ENCODE data around the gene CACNG3.

The CACNG3 gene

GRCh38 chr16:24345704-24346103 lies 89.6 kb downstream of the CACNG3 start:
- Histone ChIP-seq H3K9me3 (ENCODE audit: control insufficient read depth, low read length) (no peaks in the 10 kb centered on the region), H3K4me3 (ENCODE audit: low read length) (no peak overlapping the region), H3K27me3 (ENCODE audit: control insufficient read depth, insufficient read depth, low read length) (no peaks in the 10 kb centered on the region), H3K36me3 (ENCODE audit: control insufficient read depth, insufficient read depth, low read length) (no peaks in the 10 kb centered on the region), H3K4me1 (ENCODE audit: control insufficient read depth, insufficient read depth, low read length) (no peaks in the 10 kb centered on the region), H3K9ac (ENCODE audit: low read length) (no peak overlapping the region)

GRCh38 chr16:24346734-24347133 lies 90.6 kb downstream of the CACNG3 start:
- Histone ChIP-seq H3K27me3 (ENCODE audit: control insufficient read depth, insufficient read depth, low read length) (no peaks in the 10 kb centered on the region), H3K36me3 (ENCODE audit: control insufficient read depth, insufficient read depth, low read length) (no peaks in the 10 kb centered on the region), H3K4me1 (ENCODE audit: control insufficient read depth, insufficient read depth, low read length) (no peaks in the 10 kb centered on the region), H3K9ac (ENCODE audit: low read length) (no peak overlapping the region), H3K9me3 (ENCODE audit: control insufficient read depth, low read length) (no peaks in the 10 kb centered on the region), H3K4me3 (ENCODE audit: low read length) (no peak overlapping the region)

GRCh38 chr16:24347556-24347955 lies 91.4 kb downstream of the CACNG3 start:
- no peaks in the 10 kb centered on the region for H3K4me1 ChIP-seq (ENCODE audit: control insufficient read depth, insufficient read depth, low read length)
- H3K9me3 ChIP-seq (ENCODE audit: control insufficient read depth, low read length), result no peaks in the 10 kb centered on the region
- H3K9ac ChIP-seq (ENCODE audit: low read length), result no peak overlapping the region
- H3K4me3 ChIP-seq (ENCODE audit: low read length), result no peak overlapping the region
- H3K36me3 ChIP-seq (ENCODE audit: control insufficient read depth, insufficient read depth, low read length), result no peaks in the 10 kb centered on the region
- no peaks in the 10 kb centered on the region for H3K27me3 ChIP-seq (ENCODE audit: control insufficient read depth, insufficient read depth, low read length)

GRCh38 chr16:24348545-24349290 lies 92.6 kb downstream of the CACNG3 start:
- Histone ChIP-seq H3K4me1 (ENCODE audit: control insufficient read depth, insufficient read depth, low read length) (no peaks in the 10 kb centered on the region), H3K27me3 (ENCODE audit: control insufficient read depth, insufficient read depth, low read length) (no peaks in the 10 kb centered on the region), H3K36me3 (ENCODE audit: control insufficient read depth, insufficient read depth, low read length) (no peaks in the 10 kb centered on the region), H3K9me3 (ENCODE audit: control insufficient read depth, low read length) (no peaks in the 10 kb centered on the region), H3K9ac (ENCODE audit: low read length) (no peak overlapping the region), H3K4me3 (ENCODE audit: low read length) (no peak overlapping the region)

- H3K9ac ChIP-seq (ENCODE audit: low read length), result no peak overlapping the region
- no peaks in the 10 kb centered on the region for H3K36me3 ChIP-seq (ENCODE audit: control insufficient read depth, insufficient read depth, low read length)
- H3K9me3 ChIP-seq (ENCODE audit: control insufficient read depth, low read length), result no peaks in the 10 kb centered on the region
- no peaks in the 10 kb centered on the region for H3K27me3 ChIP-seq (ENCODE audit: control insufficient read depth, insufficient read depth, low read length)
- no peak overlapping the region for H3K4me3 ChIP-seq (ENCODE audit: low read length)
- H3K4me1 ChIP-seq (ENCODE audit: control insufficient read depth, insufficient read depth, low read length), result no peaks in the 10 kb centered on the region
Measured at GRCh38 chr16:24349320-24349719, 93.2 kb downstream of the CACNG3 start.

GRCh38 chr16:24352746-24353145 lies 96.6 kb downstream of the CACNG3 start:
- H3K4me1 ChIP-seq (ENCODE audit: control insufficient read depth, insufficient read depth, low read length), result no peaks in the 10 kb centered on the region
- no peaks in the 10 kb centered on the region for H3K9me3 ChIP-seq (ENCODE audit: control insufficient read depth, low read length)
- H3K36me3 ChIP-seq (ENCODE audit: control insufficient read depth, insufficient read depth, low read length), result no peaks in the 10 kb centered on the region
- no peak overlapping the region for H3K4me3 ChIP-seq (ENCODE audit: low read length)
- H3K27me3 ChIP-seq (ENCODE audit: control insufficient read depth, insufficient read depth, low read length), result no peaks in the 10 kb centered on the region
- H3K9ac ChIP-seq (ENCODE audit: low read length), result no peak overlapping the region

- Histone ChIP-seq H3K4me3 (ENCODE audit: low read length) (no peak overlapping the region), H3K36me3 (ENCODE audit: control insufficient read depth, insufficient read depth, low read length) (no peaks in the 10 kb centered on the region), H3K9ac (ENCODE audit: low read length) (no peak overlapping the region), H3K9me3 (ENCODE audit: control insufficient read depth, low read length) (no peaks in the 10 kb centered on the region), H3K27me3 (ENCODE audit: control insufficient read depth, insufficient read depth, low read length) (no peaks in the 10 kb centered on the region), H3K4me1 (ENCODE audit: control insufficient read depth, insufficient read depth, low read length) (no peaks in the 10 kb centered on the region)
Measured at GRCh38 chr16:24353622-24354021, 97.5 kb downstream of the CACNG3 start.

- Histone ChIP-seq H3K36me3 (ENCODE audit: control insufficient read depth, insufficient read depth, low read length) (no peaks in the 10 kb centered on the region), H3K4me1 (ENCODE audit: control insufficient read depth, insufficient read depth, low read length) (no peaks in the 10 kb centered on the region), H3K4me3 (ENCODE audit: low read length) (no peak overlapping the region), H3K27me3 (ENCODE audit: control insufficient read depth, insufficient read depth, low read length) (no peaks in the 10 kb centered on the region), H3K9me3 (ENCODE audit: control insufficient read depth, low read length) (no peaks in the 10 kb centered on the region), H3K9ac (ENCODE audit: low read length) (no peak overlapping the region)
Measured at GRCh38 chr16:24357511-24357910, 101.4 kb downstream of the CACNG3 start.

- H3K36me3 ChIP-seq (ENCODE audit: control insufficient read depth, insufficient read depth, low read length), result no peaks in the 10 kb centered on the region
- no peaks in the 10 kb centered on the region for H3K9me3 ChIP-seq (ENCODE audit: control insufficient read depth, low read length)
- H3K27me3 ChIP-seq (ENCODE audit: control insufficient read depth, insufficient read depth, low read length), result no peaks in the 10 kb centered on the region
- H3K4me3 ChIP-seq (ENCODE audit: low read length), result no peak overlapping the region
- no peaks in the 10 kb centered on the region for H3K4me1 ChIP-seq (ENCODE audit: control insufficient read depth, insufficient read depth, low read length)
- no peak overlapping the region for H3K9ac ChIP-seq (ENCODE audit: low read length)
Measured at GRCh38 chr16:24358117-24358516, 102.0 kb downstream of the CACNG3 start.

GRCh38 chr16:24359490-24359889 lies 103.4 kb downstream of the CACNG3 start:
- Histone ChIP-seq H3K36me3 (ENCODE audit: control insufficient read depth, insufficient read depth, low read length) (no peaks in the 10 kb centered on the region), H3K9me3 (ENCODE audit: control insufficient read depth, low read length) (no peaks in the 10 kb centered on the region), H3K4me3 (ENCODE audit: low read length) (no peak overlapping the region), H3K27me3 (ENCODE audit: control insufficient read depth, insufficient read depth, low read length) (no peaks in the 10 kb centered on the region), H3K9ac (ENCODE audit: low read length) (no peak overlapping the region), H3K4me1 (ENCODE audit: control insufficient read depth, insufficient read depth, low read length) (no peaks in the 10 kb centered on the region)

- no peaks in the 10 kb centered on the region for H3K36me3 ChIP-seq (ENCODE audit: control insufficient read depth, insufficient read depth, low read length)
- H3K4me1 ChIP-seq (ENCODE audit: control insufficient read depth, insufficient read depth, low read length), result no peaks in the 10 kb centered on the region
- H3K4me3 ChIP-seq (ENCODE audit: low read length), result no peak overlapping the region
- no peaks in the 10 kb centered on the region for H3K27me3 ChIP-seq (ENCODE audit: control insufficient read depth, insufficient read depth, low read length)
- H3K9ac ChIP-seq (ENCODE audit: low read length), result no peak overlapping the region
- H3K9me3 ChIP-seq (ENCODE audit: control insufficient read depth, low read length), result no peaks in the 10 kb centered on the region
Measured at GRCh38 chr16:24360936-24361335, 104.8 kb downstream of the CACNG3 start.

GRCh38 chr16:24364596-24364995 lies 108.5 kb downstream of the CACNG3 start:
- Histone ChIP-seq H3K36me3 (ENCODE audit: control insufficient read depth, insufficient read depth, low read length) (no peaks in the 10 kb centered on the region), H3K4me1 (ENCODE audit: control insufficient read depth, insufficient read depth, low read length) (no peaks in the 10 kb centered on the region), H3K9me3 (ENCODE audit: control insufficient read depth, low read length) (no peaks in the 10 kb centered on the region), H3K9ac (ENCODE audit: low read length) (no peak overlapping the region), H3K4me3 (ENCODE audit: low read length) (no peak overlapping the region), H3K27me3 (ENCODE audit: control insufficient read depth, insufficient read depth, low read length) (no peaks in the 10 kb centered on the region)

All from mucosa of stomach (tissue), 1 donor.